HG03095 (cell line): ENCODE measurements around the gene ABLIM1.
A peak's percentile ranks its signal among the peaks of the same experiment; 100 is the strongest.

Experiments
- ATAC-seq: cut with Tn5 transposase; IDR thresholded peaks from one replicate; pipeline ENCODE4 v1.9.1; 2021; ENCODE audit warnings: moderate library complexity; ENCODE audit not compliant: unreplicated experiment

ABLIM1 gene

GRCh38 chr10:114624951-114625780 lies 32.9 kb downstream of the ABLIM1 start:
- no peak for ATAC-seq

- no peak for ATAC-seq
These were observed 33.7 kb downstream of the ABLIM1 start for GRCh38 chr10:114624422-114624821.

DNA sequence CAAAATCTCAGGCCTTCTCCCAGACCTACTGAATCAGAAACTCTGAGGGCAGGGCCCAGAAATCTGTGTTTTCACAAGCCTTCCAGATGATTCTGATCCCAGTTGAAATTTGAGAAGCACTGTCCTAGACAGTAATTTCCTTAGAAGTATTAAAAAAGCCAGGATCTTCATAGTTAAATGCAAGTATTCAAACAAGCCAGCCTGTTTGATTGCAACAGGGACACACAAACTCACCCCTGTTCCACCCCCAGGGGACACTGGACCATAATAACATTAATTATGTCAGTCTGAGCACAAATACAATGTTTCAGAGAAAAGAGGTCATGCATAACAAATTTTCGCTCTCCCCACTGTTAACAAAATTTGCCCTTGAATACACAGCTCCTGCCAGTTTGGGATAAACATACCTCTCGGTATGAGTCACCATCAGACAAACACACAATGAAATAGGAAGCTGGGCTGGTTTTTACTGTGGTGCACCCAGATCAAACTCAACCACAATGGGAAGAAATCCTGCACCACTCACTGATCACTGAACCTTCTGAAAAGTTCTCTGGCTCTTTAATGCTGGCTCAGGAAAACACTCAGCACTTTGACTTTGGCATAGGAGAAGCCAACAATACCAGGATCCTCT lies 34.3 kb downstream of the ABLIM1 start:
- ATAC-seq, result no peak

GRCh38 chr10:114623155-114623554 lies 34.9 kb downstream of the ABLIM1 start:
- ATAC-seq, result no peak

DNA sequence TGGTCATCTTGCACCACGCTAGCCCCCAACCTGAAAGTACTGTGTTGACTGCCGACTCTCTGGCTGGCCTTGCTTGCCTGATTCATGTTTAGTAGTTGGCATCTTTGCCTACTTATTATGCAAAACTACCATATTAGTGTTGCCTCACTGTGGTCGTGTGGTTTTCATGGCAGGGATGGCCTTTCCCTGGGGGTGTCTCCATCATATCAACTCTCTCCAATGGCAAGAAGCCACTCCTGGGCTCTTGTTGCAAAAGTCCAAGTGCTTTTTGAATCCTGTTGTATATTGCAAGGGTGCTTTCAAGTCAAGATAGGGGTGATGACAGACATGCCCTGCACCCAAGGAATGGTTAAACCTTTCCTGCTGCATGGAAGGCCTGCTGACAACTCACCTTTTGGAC lies 39.4 kb downstream of the ABLIM1 start:
- no peak for ATAC-seq

DNA sequence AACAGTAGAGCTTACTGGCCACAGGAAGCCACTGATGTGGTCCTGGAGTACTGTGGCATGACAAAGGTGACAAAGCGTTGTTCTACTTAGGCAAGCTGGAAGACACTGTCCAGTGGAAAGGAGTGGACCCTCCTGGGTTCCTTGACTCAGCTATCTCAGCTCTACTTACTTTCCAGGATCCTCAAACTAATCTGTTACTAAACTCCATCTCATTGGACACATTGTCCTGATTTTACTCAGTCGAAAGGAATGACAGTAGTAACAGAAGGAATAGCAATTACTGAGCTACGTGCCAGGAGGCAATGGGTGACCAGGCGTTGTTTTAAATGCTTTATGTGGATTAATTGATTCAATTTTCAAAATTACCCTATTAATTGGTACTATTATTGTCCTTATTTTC lies 41.6 kb downstream of the ABLIM1 start:
- no peak for ATAC-seq

DNA sequence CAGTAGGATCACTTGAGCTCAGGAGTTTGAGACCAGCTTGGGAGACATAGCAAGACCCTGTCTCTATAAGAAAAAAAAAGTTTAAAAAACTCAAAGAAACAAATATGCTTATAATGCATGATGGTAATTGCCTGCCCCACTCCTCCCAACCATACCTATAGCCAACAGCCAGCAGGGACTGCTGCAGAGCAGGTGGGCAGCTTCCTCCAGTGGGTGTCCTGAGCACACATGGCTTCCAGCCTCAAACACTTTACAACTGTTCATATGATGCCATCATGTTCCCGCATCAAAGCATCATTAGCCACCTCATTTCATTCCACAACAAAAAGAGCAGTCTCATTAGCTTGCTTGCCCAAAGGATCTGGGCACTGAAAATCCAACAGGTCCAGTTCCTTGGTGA lies 42.0 kb downstream of the ABLIM1 start:
- no peak for ATAC-seq

DNA sequence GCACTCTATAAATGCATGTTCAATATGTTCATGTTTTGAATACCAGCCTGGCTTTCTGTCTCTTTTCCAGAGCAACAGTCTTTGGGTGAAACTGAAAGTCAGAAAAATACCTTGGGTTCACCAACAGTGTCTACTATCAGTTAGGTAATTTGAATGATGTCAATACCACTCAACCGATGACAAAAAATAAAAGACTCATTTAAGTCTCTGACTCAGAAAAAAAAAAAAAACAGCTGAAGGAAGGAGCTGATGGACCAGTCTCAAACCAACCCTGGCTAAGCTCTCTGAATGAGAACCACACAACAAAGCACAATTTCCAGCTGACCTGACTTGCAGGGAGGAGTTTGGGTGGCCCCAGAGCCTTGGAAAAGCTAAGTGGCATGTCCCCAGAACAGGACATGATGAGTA lies 42.5 kb downstream of the ABLIM1 start:
- peak; percentile 89 for ATAC-seq

DNA sequence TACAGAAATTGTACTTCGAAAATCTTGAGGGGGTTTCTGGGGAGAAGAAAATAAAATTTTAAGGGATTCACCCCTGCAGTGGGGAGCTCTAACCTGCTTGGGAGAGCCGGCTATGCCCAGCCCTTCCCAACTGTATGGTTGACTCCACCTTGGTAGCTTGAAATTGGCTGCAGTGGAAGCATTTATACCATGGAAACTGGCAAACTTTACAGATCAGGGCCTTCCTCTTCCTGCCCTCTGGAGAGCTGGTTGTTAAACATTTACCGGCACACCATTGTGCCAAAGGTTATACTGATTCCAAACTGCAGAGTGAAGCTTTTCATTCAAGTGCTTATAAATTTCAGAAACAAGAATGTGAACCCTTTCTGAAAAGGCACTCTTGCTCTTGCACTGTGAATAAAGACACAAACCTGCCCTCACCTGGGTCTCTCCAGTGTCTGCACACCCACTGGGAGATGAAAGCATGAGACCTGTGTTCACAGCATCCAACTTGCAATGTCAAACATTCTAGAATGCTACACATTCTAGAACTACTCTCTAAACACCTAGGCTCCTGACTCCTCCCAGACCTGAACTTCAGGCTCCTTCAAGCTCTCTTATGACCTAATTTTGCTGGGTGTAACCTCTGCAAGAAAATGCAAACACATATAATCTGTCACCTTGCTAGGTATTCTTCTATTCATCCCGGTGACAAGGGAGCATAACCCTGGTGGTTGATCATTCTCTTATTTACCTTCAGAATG lies 44.7 kb downstream of the ABLIM1 start:
- ATAC-seq, result no peak

- ATAC-seq, result no peak
These were observed 46.5 kb downstream of the ABLIM1 start for GRCh38 chr10:114611617-114612016.

DNA sequence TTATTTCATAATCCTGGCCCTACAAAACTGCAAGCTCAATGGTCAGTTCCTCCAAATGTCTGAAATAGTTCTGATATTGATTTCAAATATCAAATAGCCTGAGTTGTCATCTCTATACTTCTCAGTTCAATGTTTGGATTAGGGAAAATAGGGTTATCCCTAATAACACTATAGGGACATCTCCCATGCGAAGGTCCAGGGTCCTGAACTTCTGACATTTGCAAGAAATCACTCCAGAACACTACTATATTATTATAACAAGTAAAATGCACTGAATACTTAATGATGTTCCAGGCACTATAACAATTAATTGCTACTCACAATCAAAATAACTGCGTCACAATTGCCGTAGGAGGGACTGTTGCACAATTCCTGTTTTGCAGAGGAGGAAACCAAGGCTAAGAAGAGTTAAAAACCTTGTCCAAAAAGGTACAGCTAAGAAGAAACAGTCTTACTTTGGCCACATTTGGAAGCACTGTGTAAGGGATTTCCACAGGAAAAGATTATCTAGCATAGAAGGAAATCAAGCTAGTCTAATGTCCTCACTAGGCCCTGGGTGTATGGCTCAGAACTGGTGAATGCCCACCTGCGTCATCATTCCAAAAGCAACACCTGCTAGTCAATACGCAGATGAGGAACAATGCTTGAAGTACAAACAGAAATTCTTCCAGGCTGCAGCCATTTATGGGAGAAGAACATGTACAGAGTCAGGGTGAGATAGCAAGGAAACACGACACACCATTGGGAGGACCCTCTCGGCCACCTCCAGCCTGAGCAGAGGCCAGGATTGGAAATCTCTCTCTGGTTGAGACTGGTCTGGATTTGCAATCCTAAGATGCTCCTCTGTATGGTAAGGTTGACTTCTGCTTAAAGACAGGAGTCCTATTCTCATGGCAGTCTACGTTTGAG lies 48.3 kb downstream of the ABLIM1 start:
- no peak for ATAC-seq

DNA sequence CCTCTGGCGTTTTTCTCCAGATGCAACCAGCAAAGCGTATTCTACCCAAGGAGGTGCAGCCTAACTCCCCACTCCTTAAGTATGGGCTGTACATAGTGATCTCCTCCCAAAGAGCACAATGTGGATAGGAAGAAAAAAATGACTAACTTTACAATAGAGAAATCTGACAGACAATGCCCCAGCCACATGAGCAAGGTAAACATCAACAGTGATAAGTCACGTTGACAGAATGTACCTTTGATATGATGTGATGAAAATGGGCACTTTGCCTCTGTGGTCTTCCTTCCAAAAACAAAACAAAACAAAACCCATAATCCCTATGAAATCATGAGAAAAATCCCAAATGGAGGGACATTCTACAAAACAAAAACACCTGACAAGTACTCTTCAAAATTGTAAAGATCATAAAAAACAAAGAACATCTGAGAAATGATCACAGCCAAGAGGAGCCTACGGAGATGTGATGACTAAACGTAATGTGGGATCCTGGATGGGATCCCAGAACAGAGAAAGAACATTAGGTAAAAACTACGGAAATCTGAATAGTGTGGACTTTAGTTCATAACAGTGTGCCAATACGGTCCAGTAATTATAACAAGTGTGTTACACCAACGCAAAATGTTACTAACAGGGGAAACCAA lies 50.6 kb downstream of the ABLIM1 start:
- ATAC-seq, result no peak

- ATAC-seq, result no peak
These were observed 52.8 kb downstream of the ABLIM1 start for GRCh38 chr10:114605155-114605797.

- ATAC-seq, result no peak
These were observed 53.5 kb downstream of the ABLIM1 start for GRCh38 chr10:114604357-114605130.

- no peak for ATAC-seq
These were observed 54.1 kb downstream of the ABLIM1 start for GRCh38 chr10:114603948-114604347.

DNA sequence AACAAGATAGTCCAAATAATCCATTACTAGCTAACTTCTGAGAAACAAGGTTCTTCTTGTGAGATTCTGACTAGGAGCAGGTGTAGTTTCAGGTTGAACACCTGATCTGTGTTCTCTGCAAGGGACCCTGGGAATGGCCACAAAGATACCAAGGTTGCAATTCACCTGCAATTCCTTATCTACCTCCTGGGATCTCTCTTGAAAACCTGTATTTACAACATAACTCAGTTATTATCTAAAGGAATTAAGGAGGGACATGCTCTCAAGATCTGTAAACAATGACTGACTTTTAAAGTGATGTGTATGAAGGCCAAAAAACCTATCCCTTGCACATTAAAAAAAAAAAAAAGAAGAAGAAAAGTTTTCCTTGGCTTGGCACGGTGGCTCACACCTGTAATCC lies 54.8 kb downstream of the ABLIM1 start:
- no peak for ATAC-seq

- no peak for ATAC-seq
These were observed 58.0 kb downstream of the ABLIM1 start for GRCh38 chr10:114600057-114600456.

DNA sequence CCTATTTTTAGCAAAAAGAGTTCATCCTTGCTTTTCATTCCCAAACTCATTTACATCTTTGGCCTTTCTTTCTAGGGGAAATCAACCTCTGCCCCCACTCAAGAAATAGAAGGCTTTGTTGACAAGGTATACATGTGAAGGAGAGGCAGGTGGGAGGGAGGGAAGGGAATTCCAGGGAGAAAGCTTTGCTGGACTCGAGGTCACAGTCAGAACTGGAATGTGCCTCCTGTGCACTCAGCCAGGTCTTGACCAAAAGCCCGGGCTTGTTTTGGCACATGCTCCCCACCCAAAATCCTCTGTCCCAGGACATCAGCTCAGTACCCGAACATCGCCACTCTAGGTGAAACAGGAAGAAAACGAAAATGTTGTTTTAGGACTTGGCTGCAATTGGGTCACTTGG lies 61.3 kb downstream of the ABLIM1 start:
- ATAC-seq, result no peak

DNA sequence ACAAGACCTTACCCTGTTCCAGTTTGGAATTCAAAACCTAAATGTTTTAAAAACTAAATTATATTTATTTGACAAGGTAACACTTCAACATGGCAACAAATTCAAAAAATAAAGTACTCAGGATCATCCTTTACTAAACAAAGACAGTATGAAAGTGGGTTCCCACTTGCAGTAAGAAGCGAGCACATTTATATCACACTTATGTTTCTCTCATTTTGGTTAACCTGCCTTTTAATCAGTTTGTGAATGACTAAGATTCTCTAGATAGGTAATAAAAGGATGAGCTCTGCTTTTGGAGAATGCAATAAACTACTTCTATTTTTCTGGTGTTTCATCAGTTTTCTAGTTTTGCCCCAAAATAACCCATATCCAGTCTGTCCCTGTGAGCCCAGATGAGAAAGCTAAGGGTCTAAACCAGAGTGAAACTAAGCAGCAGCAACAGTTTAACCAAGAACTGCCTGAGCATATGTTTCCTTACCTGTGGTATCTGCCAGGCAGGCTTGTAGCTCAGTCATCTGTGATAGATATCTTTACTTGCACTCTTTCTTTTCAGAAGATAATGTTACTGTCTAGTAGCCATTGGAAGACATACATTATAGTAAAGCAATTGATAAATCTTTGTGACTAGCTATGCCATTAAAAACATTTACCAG lies 64.1 kb downstream of the ABLIM1 start:
- ATAC-seq, result no peak
